Globus pallidus (tissue), 1 donor: ENCODE measurements around the gene SNRNP25.
A peak's percentile ranks its signal among the peaks of the same experiment; 100 is the strongest.

Experiments
- DNase-seq: peaks from one replicate; pipeline ENCODE4 v3.0.0-alpha.2; 2015; ENCODE audit warnings: low spot score

SNRNP25 gene

GRCh38 chr16:63466-63865 is 9.8 kb downstream of the SNRNP25 start:
- no peak for DNase-seq

GRCh38 chr16:63998-64913 is 10.6 kb downstream of the SNRNP25 start:
- no peak for DNase-seq

- DNase-seq, result no peak
Observed at GRCh38 chr16:64914-65255, 11.3 kb downstream of the SNRNP25 start.

GRCh38 chr16:65745-66144 is 12.1 kb downstream of the SNRNP25 start:
- peak; percentile 76 for DNase-seq

GRCh38 chr16:66309-67182 is 12.9 kb downstream of the SNRNP25 start:
- DNase-seq, result no peak

- no peak for DNase-seq
Observed at GRCh38 chr16:67183-67791, 13.7 kb downstream of the SNRNP25 start.

- no peak for DNase-seq
Observed at GRCh38 chr16:67884-68789, 14.5 kb downstream of the SNRNP25 start.

GRCh38 chr16:69181-69580 is 15.6 kb downstream of the SNRNP25 start:
- no peak for DNase-seq

GRCh38 chr16:71210-71539 is 17.5 kb downstream of the SNRNP25 start:
- no peak for DNase-seq

GRCh38 chr16:71540-72401 is 18.1 kb downstream of the SNRNP25 start:
- no peak for DNase-seq

- no peak for DNase-seq
Observed at GRCh38 chr16:72561-73548, 19.2 kb downstream of the SNRNP25 start, which contains the start of gene RHBDF1. RHBDF1 (minus strand) TSS chr16:72631; CDS start chr16:65015, 7,616 bp downstream.

GRCh38 chr16:74051-74746 is 20.6 kb downstream of the SNRNP25 start:
- DNase-seq, result no peak

- DNase-seq, result no peak
Observed at GRCh38 chr16:74747-75334, 21.2 kb downstream of the SNRNP25 start.

GRCh38 chr16:75580-76501 is 22.2 kb downstream of the SNRNP25 start:
- DNase-seq, result no peak

GRCh38 chr16:76535-77272 is 23.1 kb downstream of the SNRNP25 start:
- DNase-seq, result no peak

- DNase-seq, result no peak
Observed at GRCh38 chr16:77273-77806, 23.7 kb downstream of the SNRNP25 start.
